HEK293 (cell line): Measurements from ENCODE around the gene ASGR2.
"Not testable (repeated sequence)": the region's sequence is repeated elsewhere in the genome, so short reads cannot be mapped to it uniquely, and the experiment has no call there.

Source experiments
- CTCF ChIA-PET: fragments of 350-600 bp; formaldehyde crosslinking; extraction: SDS; loops from one replicate; lab custom pipeline; 2021; ENCODE audit warnings: antibody characterized with exemption; lab: Yijun Ruan, JAX
- POLR2A ChIA-PET: fragments of 300-600 bp; formaldehyde crosslinking; extraction: SDS; loops from one replicate; lab custom pipeline; 2020; ENCODE audit warnings: antibody characterized with exemption, inconsistent platforms; lab: Yijun Ruan, JAX
- H3K27ac ChIP-seq: fragments of 200-500 bp; sonication (Bioruptor generic); 2 replicates; pipeline ENCODE4 v1.5.1; 2014; ENCODE audit warnings: low read depth, low read length, control low read depth, inconsistent platforms; ENCODE audit errors: extremely low read depth
- H3K36me3 ChIP-seq, 2 experiments: fragments of 200-500 bp in 1 of 2; sonication (Bioruptor generic) in 1 of 2; 1 replicate in 1 of 2; 2 replicates in 1 of 2; pipeline ENCODE4 v1.5.1; 2014 to 2017; ENCODE audit warnings: inconsistent platforms in 2 of 2, low read length in 2 of 2; ENCODE audit not compliant: control insufficient read depth in 2 of 2, insufficient read depth in 1 of 2
- H3K4me1 ChIP-seq: fragments of 200-500 bp; sonication (Bioruptor generic); 2 replicates; pipeline ENCODE4 v1.5.1; 2014; ENCODE audit warnings: mild to moderate bottlenecking, low read length, inconsistent platforms; ENCODE audit not compliant: control insufficient read depth, insufficient read depth
- H3K4me3 ChIP-seq: 2 replicates; pipeline ENCODE4 v1.5.1; 2011; ENCODE audit warnings: low read depth, mild to moderate bottlenecking, control low read depth, low read length, moderate library complexity
- H3K9me3 ChIP-seq: fragments of 200-500 bp; sonication (Bioruptor generic); 2 replicates; pipeline ENCODE4 v1.5.1; 2014; ENCODE audit warnings: low read depth, low read length, inconsistent platforms; ENCODE audit not compliant: control insufficient read depth, insufficient read depth
- GLI4 ChIP-seq: fragments of 450-650 bp; formaldehyde crosslinking; IDR thresholded peaks from 2 replicates; pipeline ENCODE4 v1.5.1; 2016; ENCODE audit warnings: missing biosample characterization, missing genetic modification characterization
- HOXA7 ChIP-seq: sonication (generic); formaldehyde crosslinking; IDR thresholded peaks from 2 replicates; pipeline ENCODE4 v1.8.1; 2022; ENCODE audit warnings: missing genetic modification reagents, borderline replicate concordance
- MYNN ChIP-seq: fragments of 450-650 bp; formaldehyde crosslinking; IDR thresholded peaks from 2 replicates; pipeline ENCODE4 v1.5.1; 2016; ENCODE audit warnings: missing biosample characterization, missing genetic modification characterization, borderline replicate concordance
- ZBTB20 ChIP-seq: fragments of 450-650 bp; formaldehyde crosslinking; IDR thresholded peaks from 2 replicates; pipeline ENCODE4 v1.5.1; 2016; ENCODE audit warnings: missing biosample characterization, missing genetic modification characterization
- ZNF169 ChIP-seq: fragments of 450-650 bp; formaldehyde crosslinking; IDR thresholded peaks from 2 replicates; pipeline ENCODE4 v1.5.1; 2016; ENCODE audit warnings: missing biosample characterization, missing genetic modification characterization
- ZNF202 ChIP-seq: fragments of 450-650 bp; formaldehyde crosslinking; IDR thresholded peaks from 2 replicates; pipeline ENCODE4 v1.5.1; 2016; ENCODE audit warnings: missing biosample characterization, missing genetic modification characterization, borderline replicate concordance
- ZNF394 ChIP-seq: fragments of 450-650 bp; formaldehyde crosslinking; IDR thresholded peaks from 2 replicates; pipeline ENCODE4 v1.5.1; 2016; ENCODE audit warnings: missing biosample characterization, missing genetic modification characterization, mild to moderate bottlenecking, moderate library complexity, borderline replicate concordance
- ZNF426 ChIP-seq: fragments of 450-650 bp; formaldehyde crosslinking; IDR thresholded peaks from 2 replicates; pipeline ENCODE4 v1.5.1; 2017; ENCODE audit warnings: missing biosample characterization, missing genetic modification characterization, mild to moderate bottlenecking, inconsistent platforms, moderate library complexity
- ZNF521 ChIP-seq: fragments of 450-650 bp; formaldehyde crosslinking; IDR thresholded peaks from 2 replicates; pipeline ENCODE4 v1.5.1; 2017; ENCODE audit warnings: missing biosample characterization, mild to moderate bottlenecking, missing genetic modification characterization
- ZNF544 ChIP-seq: fragments of 450-650 bp; formaldehyde crosslinking; IDR thresholded peaks from 2 replicates; pipeline ENCODE4 v1.5.0; 2017; ENCODE audit warnings: missing biosample characterization, missing genetic modification characterization
- ZNF776 ChIP-seq: fragments of 450-650 bp; formaldehyde crosslinking; IDR thresholded peaks from 2 replicates; pipeline ENCODE4 v1.5.0; 2017; ENCODE audit warnings: missing biosample characterization, missing genetic modification characterization, borderline replicate concordance
- TF ChIP-seq, protein P1 (sequence below): fragments of 450-650 bp; formaldehyde crosslinking; IDR thresholded peaks from 2 replicates; pipeline ENCODE4 v1.5.1; 2016; ENCODE audit warnings: missing biosample characterization, missing genetic modification characterization, low read depth
- TF ChIP-seq, protein P2 (sequence below): fragments of 450-650 bp; formaldehyde crosslinking; IDR thresholded peaks from 2 replicates; pipeline ENCODE4 v1.5.1; 2016; ENCODE audit warnings: missing biosample characterization, missing genetic modification characterization
- TF ChIP-seq, protein P3 (sequence below): fragments of 450-650 bp; formaldehyde crosslinking; IDR thresholded peaks from 2 replicates; pipeline ENCODE4 v1.5.1; 2017; ENCODE audit warnings: missing biosample characterization, missing genetic modification characterization
- TF ChIP-seq, protein P4 (sequence below): fragments of 450-650 bp; formaldehyde crosslinking; IDR thresholded peaks from 2 replicates; pipeline ENCODE4 v1.5.1; 2016; ENCODE audit warnings: missing biosample characterization, missing genetic modification characterization
- TF ChIP-seq, protein P5 (sequence below): fragments of 450-650 bp; IDR thresholded peaks from 2 replicates; pipeline ENCODE4 v1.5.1; 2018; ENCODE audit warnings: missing biosample characterization, mild to moderate bottlenecking, missing genetic modification characterization
- TF ChIP-seq, protein P6 (sequence below): fragments of 450-650 bp; formaldehyde crosslinking; IDR thresholded peaks from 2 replicates; pipeline ENCODE4 v1.5.1; 2017; ENCODE audit warnings: missing biosample characterization, missing genetic modification characterization

The ASGR2 gene

DNA sequence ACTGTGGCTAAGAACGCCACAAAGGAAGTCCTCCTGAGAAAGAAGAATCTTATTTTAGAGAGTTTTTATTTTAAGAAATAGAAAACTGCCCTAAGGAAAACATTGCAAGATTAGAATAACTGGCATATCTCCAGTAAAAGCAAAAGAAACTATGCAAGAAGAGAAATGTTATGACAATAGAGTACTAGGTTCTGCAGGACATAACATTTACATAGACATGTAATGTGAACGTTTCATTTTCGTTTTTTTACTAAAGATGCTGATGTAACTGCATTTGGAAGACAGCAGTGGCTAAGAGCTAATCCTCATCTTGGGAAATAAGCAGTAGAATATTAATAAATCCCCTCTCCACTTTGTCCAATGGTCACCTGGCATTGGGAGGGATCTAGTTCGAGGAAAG, 7.8 kb upstream of the ASGR2 start (continued):
- no peak for TF ChIP-seq ZNF169 (tag by site-specific recombination)

DNA sequence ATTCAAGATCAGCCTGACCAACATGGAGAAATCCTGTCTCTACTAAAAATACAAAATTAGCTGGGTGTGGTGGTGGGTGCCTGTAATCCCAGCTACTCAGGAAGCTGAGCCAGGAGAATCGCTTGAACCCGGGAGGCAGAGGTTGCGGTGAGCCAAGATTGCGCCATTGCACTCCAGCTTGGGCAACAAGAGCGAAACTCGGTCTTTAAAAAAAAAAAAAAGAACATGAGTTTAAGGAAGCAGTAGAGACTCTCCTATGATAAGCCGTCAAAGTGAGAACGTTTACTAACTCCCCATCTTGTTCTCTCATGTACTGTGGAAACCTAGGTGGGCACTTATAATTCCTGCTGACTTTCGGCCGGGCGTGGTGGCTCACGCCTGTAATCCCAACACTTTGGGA, 6.0 kb upstream of the ASGR2 start:
- H3K36me3 ChIP-seq, POLR2A ChIA-PET, H3K9me3 ChIP-seq, H3K4me1 ChIP-seq, H3K4me3 ChIP-seq, H3K27ac ChIP-seq: not testable (repeated sequence)
- CTCF ChIA-PET = interaction anchor here (1.9 kb wide), 1 partner anchor 69 kb away, joined by 4 read pairs; no protein-coding TSS in a partner anchor

DNA sequence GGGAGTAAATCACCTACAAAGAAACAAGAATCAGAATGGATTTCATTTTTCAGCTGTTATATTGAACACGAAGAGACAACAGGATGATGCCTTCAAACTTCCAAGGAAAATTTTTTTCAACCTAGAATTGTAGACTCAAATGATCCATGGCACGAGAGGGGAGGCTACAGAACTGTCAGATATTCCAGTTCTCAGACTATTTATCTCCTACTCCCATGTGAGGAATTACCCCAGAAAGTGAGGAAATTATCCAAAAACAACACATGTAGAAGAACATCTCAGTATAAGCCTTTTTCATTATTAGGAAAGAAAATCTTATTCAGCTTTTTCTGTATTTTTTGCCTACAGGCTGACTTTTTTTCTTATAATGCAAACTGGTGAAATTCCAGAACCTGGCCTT, 5.5 kb upstream of the ASGR2 start:
- H3K9me3 ChIP-seq = no peaks in the 10 kb centered on the region
- ChIA-PET CTCF (interaction anchor here (1.0 to 1.9 kb wide), 2 partner anchors 9 to 68 kb away, joined by 3 to 4 read pairs; no protein-coding TSS in a partner anchor), POLR2A (no interaction called here)
- no peak overlapping the region for H3K27ac ChIP-seq
- H3K4me1 ChIP-seq = no peaks in the 10 kb centered on the region
- TF ChIP-seq HOXA7 (CRISPR knock-in tag) = no peak
- TF ChIP-seq ZBTB20 (tag by site-specific recombination) = no peak
- TF ChIP-seq ZNF776 (tag by site-specific recombination) = no peak
- TF ChIP-seq, protein P1, sequence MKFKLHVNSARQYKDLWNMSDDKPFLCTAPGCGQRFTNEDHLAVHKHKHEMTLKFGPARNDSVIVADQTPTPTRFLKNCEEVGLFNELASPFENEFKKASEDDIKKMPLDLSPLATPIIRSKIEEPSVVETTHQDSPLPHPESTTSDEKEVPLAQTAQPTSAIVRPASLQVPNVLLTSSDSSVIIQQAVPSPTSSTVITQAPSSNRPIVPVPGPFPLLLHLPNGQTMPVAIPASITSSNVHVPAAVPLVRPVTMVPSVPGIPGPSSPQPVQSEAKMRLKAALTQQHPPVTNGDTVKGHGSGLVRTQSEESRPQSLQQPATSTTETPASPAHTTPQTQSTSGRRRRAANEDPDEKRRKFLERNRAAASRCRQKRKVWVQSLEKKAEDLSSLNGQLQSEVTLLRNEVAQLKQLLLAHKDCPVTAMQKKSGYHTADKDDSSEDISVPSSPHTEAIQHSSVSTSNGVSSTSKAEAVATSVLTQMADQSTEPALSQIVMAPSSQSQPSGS (tag by site-specific recombination) = no peak
- TF ChIP-seq, protein P2, sequence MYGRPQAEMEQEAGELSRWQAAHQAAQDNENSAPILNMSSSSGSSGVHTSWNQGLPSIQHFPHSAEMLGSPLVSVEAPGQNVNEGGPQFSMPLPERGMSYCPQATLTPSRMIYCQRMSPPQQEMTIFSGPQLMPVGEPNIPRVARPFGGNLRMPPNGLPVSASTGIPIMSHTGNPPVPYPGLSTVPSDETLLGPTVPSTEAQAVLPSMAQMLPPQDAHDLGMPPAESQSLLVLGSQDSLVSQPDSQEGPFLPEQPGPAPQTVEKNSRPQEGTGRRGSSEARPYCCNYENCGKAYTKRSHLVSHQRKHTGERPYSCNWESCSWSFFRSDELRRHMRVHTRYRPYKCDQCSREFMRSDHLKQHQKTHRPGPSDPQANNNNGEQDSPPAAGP = no peak
- TF ChIP-seq, protein P3, sequence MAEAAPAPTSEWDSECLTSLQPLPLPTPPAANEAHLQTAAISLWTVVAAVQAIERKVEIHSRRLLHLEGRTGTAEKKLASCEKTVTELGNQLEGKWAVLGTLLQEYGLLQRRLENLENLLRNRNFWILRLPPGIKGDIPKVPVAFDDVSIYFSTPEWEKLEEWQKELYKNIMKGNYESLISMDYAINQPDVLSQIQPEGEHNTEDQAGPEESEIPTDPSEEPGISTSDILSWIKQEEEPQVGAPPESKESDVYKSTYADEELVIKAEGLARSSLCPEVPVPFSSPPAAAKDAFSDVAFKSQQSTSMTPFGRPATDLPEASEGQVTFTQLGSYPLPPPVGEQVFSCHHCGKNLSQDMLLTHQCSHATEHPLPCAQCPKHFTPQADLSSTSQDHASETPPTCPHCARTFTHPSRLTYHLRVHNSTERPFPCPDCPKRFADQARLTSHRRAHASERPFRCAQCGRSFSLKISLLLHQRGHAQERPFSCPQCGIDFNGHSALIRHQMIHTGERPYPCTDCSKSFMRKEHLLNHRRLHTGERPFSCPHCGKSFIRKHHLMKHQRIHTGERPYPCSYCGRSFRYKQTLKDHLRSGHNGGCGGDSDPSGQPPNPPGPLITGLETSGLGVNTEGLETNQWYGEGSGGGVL (tag by site-specific recombination) = no peak
- no peak for TF ChIP-seq MYNN (tag by site-specific recombination)
- TF ChIP-seq, protein P4, sequence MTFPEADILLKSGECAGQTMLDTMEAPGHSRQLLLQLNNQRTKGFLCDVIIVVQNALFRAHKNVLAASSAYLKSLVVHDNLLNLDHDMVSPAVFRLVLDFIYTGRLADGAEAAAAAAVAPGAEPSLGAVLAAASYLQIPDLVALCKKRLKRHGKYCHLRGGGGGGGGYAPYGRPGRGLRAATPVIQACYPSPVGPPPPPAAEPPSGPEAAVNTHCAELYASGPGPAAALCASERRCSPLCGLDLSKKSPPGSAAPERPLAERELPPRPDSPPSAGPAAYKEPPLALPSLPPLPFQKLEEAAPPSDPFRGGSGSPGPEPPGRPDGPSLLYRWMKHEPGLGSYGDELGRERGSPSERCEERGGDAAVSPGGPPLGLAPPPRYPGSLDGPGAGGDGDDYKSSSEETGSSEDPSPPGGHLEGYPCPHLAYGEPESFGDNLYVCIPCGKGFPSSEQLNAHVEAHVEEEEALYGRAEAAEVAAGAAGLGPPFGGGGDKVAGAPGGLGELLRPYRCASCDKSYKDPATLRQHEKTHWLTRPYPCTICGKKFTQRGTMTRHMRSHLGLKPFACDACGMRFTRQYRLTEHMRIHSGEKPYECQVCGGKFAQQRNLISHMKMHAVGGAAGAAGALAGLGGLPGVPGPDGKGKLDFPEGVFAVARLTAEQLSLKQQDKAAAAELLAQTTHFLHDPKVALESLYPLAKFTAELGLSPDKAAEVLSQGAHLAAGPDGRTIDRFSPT = no peak
- TF ChIP-seq ZNF394 (tag by site-specific recombination) = no peak
- TF ChIP-seq ZNF521 = no peak
- TF ChIP-seq GLI4 (tag by site-specific recombination) = no peak
- no peak for TF ChIP-seq ZNF426 (tag by site-specific recombination)
- no peak overlapping the region for H3K4me3 ChIP-seq
- no peaks in the 10 kb centered on the region for H3K36me3 ChIP-seq

DNA sequence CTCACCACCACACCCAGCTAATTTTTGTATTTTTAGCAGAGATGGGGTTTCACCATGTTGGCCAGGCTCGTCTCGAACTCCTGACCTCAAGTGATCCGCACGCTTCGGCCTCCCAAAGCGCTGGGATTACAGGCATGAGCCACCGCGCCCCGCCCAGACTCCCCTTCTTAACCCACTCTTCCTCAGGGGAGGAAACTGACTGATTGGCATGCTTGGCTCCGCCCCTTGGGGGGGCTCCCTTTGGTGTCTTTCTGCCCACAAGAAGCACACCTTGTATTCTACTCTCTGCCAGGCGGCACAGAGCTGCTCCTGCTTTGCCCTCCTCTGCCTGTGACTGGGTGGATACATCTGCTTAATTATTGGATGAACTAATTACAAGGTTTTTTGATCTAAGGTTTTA, 4.7 kb upstream of the ASGR2 start:
- H3K4me3 ChIP-seq = no peak overlapping the region
- no peak overlapping the region for H3K27ac ChIP-seq
- H3K9me3 ChIP-seq = no peaks in the 10 kb centered on the region
- TF ChIP-seq, protein P5, sequence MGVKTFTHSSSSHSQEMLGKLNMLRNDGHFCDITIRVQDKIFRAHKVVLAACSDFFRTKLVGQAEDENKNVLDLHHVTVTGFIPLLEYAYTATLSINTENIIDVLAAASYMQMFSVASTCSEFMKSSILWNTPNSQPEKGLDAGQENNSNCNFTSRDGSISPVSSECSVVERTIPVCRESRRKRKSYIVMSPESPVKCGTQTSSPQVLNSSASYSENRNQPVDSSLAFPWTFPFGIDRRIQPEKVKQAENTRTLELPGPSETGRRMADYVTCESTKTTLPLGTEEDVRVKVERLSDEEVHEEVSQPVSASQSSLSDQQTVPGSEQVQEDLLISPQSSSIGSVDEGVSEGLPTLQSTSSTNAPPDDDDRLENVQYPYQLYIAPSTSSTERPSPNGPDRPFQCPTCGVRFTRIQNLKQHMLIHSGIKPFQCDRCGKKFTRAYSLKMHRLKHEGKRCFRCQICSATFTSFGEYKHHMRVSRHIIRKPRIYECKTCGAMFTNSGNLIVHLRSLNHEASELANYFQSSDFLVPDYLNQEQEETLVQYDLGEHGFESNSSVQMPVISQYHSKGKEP (tag by site-specific recombination) = no peak
- TF ChIP-seq ZNF544 (tag by site-specific recombination) (no peak), ZNF202 (tag by site-specific recombination) (no peak)
- TF ChIP-seq, protein P6, sequence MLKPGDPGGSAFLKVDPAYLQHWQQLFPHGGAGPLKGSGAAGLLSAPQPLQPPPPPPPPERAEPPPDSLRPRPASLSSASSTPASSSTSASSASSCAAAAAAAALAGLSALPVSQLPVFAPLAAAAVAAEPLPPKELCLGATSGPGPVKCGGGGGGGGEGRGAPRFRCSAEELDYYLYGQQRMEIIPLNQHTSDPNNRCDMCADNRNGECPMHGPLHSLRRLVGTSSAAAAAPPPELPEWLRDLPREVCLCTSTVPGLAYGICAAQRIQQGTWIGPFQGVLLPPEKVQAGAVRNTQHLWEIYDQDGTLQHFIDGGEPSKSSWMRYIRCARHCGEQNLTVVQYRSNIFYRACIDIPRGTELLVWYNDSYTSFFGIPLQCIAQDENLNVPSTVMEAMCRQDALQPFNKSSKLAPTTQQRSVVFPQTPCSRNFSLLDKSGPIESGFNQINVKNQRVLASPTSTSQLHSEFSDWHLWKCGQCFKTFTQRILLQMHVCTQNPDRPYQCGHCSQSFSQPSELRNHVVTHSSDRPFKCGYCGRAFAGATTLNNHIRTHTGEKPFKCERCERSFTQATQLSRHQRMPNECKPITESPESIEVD (tag by site-specific recombination) = no peak
- TF ChIP-seq, all 188 proteins: peak for 0
- Histone ChIP-seq H3K36me3 (no peaks in the 10 kb centered on the region), H3K4me1 (no peaks in the 10 kb centered on the region)
- POLR2A ChIA-PET = no interaction called here
- CTCF ChIA-PET = interaction anchor here (0.7 to 1.0 kb wide), 2 partner anchors 10 to 115 kb away, joined by 3 read pairs; no protein-coding TSS in a partner anchor
